PC-9 (cell line): Measurements from ENCODE around the gene GYPC.

Experiments used
- CTCF ChIP-seq: fragments of 200-600 bp; sonication (generic); conservative IDR thresholded peaks from 2 replicates; pipeline ENCODE4 v1.6.1; 2017; ENCODE audit warnings: mixed run types, antibody characterized with exemption, mild to moderate bottlenecking, moderate library complexity
- EZH2 ChIP-seq: fragments of 200-600 bp; sonication (generic); IDR thresholded peaks from 2 replicates; pipeline ENCODE4 v1.8.0; 2017; ENCODE audit warnings: antibody characterized with exemption, low read depth

GRCh38 chr2:126658905-126659561 lies 3.1 kb downstream of the GYPC start:
- TF ChIP-seq CTCF, result no peak
- no peak for TF ChIP-seq EZH2
